GM12872 (cell line): Measurements from ENCODE around the gene ADGRV1.

ENCODE experiments used
- CTCF ChIP-seq: IDR thresholded peaks from 3 replicates; pipeline ENCODE4 v1.5.1; 2011; ENCODE audit warnings: low read depth, mild to moderate bottlenecking, low read length, moderate library complexity; ENCODE audit not compliant: insufficient read depth

The ADGRV1 gene

GRCh38 chr5:90640484-90641059 is 82.0 kb downstream of the ADGRV1 start:
- no peak for TF ChIP-seq CTCF

- TF ChIP-seq CTCF: no peak
These were observed 82.9 kb downstream of the ADGRV1 start for GRCh38 chr5:90641528-90641927.

- TF ChIP-seq CTCF: no peak
These were observed 84.2 kb downstream of the ADGRV1 start for GRCh38 chr5:90642706-90643229.

GRCh38 chr5:90644132-90644531 is 85.5 kb downstream of the ADGRV1 start:
- no peak for TF ChIP-seq CTCF

- TF ChIP-seq CTCF: no peak
These were observed 86.5 kb downstream of the ADGRV1 start for GRCh38 chr5:90645024-90645610.

GRCh38 chr5:90650767-90651166 is 92.2 kb downstream of the ADGRV1 start:
- TF ChIP-seq CTCF: no peak

GRCh38 chr5:90654215-90654614 is 95.6 kb downstream of the ADGRV1 start:
- TF ChIP-seq CTCF: no peak
